ENCODE measurements around the gene SUCLG1. TPM values are rescaled to one million over a fixed set of nuclear protein-coding genes. Genes with fewer than 3 reads are reported as not detected.

SUCLG1 gene
- total and polyA plus RNA-seq, 2 of the 8 experiments (the other 6 are each of a cell fraction or from before 2014, with no cell fraction given): 19.9 to 40.0 TPM

GRCh38 chr2:84442888-84443287 lies 16.2 kb downstream of the SUCLG1 start:
- ChIA-PET POLR2A (ENCODE audit: partially characterized antibody) (no interaction called here), CTCF (ENCODE audit: partially characterized antibody) (no interaction called here)
- Histone ChIP-seq H3K14ac (ENCODE audit: insufficient read length) (no peak overlapping the region), H3K18ac (ENCODE audit: extremely low read depth, low read length) (no peak overlapping the region), H4K5ac (ENCODE audit: insufficient read length, low read depth, low read length) (no peak overlapping the region), H3K4ac (replicated peaks; ENCODE audit: insufficient read length, low read depth, low read length) (no peak overlapping the region), H2AK5ac (ENCODE audit: low read depth, low read length) (no peak overlapping the region), H2BK12ac (ENCODE audit: low read depth, low read length) (no peak overlapping the region), H3K27ac (ENCODE audit: low read depth, low read length) (no peak overlapping the region), H2AFZ (ENCODE audit: low read length) (no peak overlapping the region), H3K9ac (replicated peaks in 1 of 4; ENCODE audit: extremely low read depth in 1 of 4, low read depth in 3 of 4, low read length in 3 of 4) (no peak overlapping the region), H3K56ac (replicated peaks; ENCODE audit: insufficient read length, low read depth, low read length) (no peak overlapping the region), H3K4me3 (ENCODE audit: extremely low read depth in 1 of 4, insufficient read depth in 2 of 4, low read depth in 3 of 4, low read length in 4 of 4) (no peak overlapping the region), H3K79me2 (ENCODE audit: control insufficient read depth in 1 of 2, insufficient read depth in 2 of 2, low read length in 2 of 2) (no peaks in the 10 kb centered on the region), H4K20me1 (replicated peaks in 1 of 2; ENCODE audit: control insufficient read depth in 1 of 2, insufficient read depth in 2 of 2, low read length in 2 of 2) (no peaks in the 10 kb centered on the region), H3K36me3 (ENCODE audit: control insufficient read depth in 2 of 4, insufficient read depth in 4 of 4, low read length in 3 of 4) (peaks cover 3 to 14% (median 11%) of the 10 kb centered on the region in 4 experiments; a peak in 4 of 8 replicates), H2BK120ac (replicated peaks; ENCODE audit: low read depth, low read length) (no peak overlapping the region), H4K8ac (ENCODE audit: extremely low read depth, insufficient read depth, low read length) (no peak overlapping the region), H3K23me2 (ENCODE audit: low read depth, low read length) (no peaks in the 10 kb centered on the region; the same call in 1 of the 2 replicates), H3K4me1 (replicated peaks in 1 of 4; ENCODE audit: control insufficient read depth in 3 of 4, insufficient read depth in 4 of 4, low read length in 3 of 4) (no peaks in the 10 kb centered on the region), H3K23ac (ENCODE audit: insufficient read length) (no peak overlapping the region), H3K79me1 (ENCODE audit: low read depth, low read length) (no peaks in the 10 kb centered on the region), H2BK15ac (ENCODE audit: low read length) (no peak overlapping the region), H4K91ac (replicated peaks; ENCODE audit: insufficient read length, low read length) (no peak overlapping the region), H3K27me3 (replicated peaks in 1 of 4; ENCODE audit: control insufficient read depth in 3 of 4, extremely low read depth in 1 of 4, insufficient read depth in 3 of 4, low read length in 3 of 4) (no peaks in the 10 kb centered on the region), H3K9me3 (ENCODE audit: insufficient read depth in 2 of 2, low read depth in 1 of 2, low read length in 1 of 2) (no peaks in the 10 kb centered on the region), H2BK20ac (ENCODE audit: low read length) (no peak overlapping the region), H3K4me2 (ENCODE audit: insufficient read depth in 1 of 2, low read depth in 2 of 2, low read length in 2 of 2) (no peak overlapping the region), H2BK5ac (ENCODE audit: low read depth, low read length) (no peak overlapping the region)
- DNase-seq (ENCODE audit: low read depth in 1 of 2, low spot score in 2 of 2): no peak
- no peak for FAIRE-seq
- 90% methylated on average over 3 of the region's 3 CpGs; no CpG with 5 or more reads in 1 of the 2 experiments for WGBS, 2 experiments (ENCODE audit: extremely low coverage in 1 of 2, insufficient coverage in 1 of 2, insufficient read length in 1 of 2, insufficient replicate concordance in 2 of 2, low coverage in 1 of 2, low lambda C conversion rate in 2 of 2, missing lambda C conversion rate in 1 of 2)
- TF ChIP-seq SRF (IDR thresholded peaks at IDR 0.05; ENCODE audit: low read depth, low read length) (no peak), E2F6 (IDR thresholded peaks at IDR 0.05) (no peak), RFX5 (IDR thresholded peaks at IDR 0.05; ENCODE audit: borderline replicate concordance, low read depth, low read length) (no peak), FOSL1 (IDR thresholded peaks at IDR 0.05; ENCODE audit: insufficient read depth, low read depth, low read length) (no peak), EP300 (IDR thresholded peaks at IDR 0.05; ENCODE audit: borderline replicate concordance in 1 of 2, low read depth in 2 of 2, low read length in 2 of 2) (no peak), HDAC6 (IDR thresholded peaks at IDR 0.05; ENCODE audit: low read depth, low read length) (no peak), BCL11A (IDR thresholded peaks at IDR 0.05; ENCODE audit: low read depth in 2 of 2, low read length in 2 of 2) (no peak), USF2 (IDR thresholded peaks at IDR 0.05; ENCODE audit: low read length) (no peak), SIN3A (conservative IDR thresholded peaks at IDR 0.05 in 1 of 2, IDR thresholded peaks at IDR 0.05 in 1 of 2; ENCODE audit: low read depth in 1 of 2, low read length in 2 of 2) (no peak)

All from H1 (cell line).